Subcutaneous adipose tissue (tissue), 4 donors: Measurements from ENCODE around the gene TGFBR1. TPM values are rescaled to one million over a fixed set of nuclear protein-coding genes. Genes with fewer than 3 reads are reported as not detected.

Experiments used
- total RNA-seq, 4 donors: library from RNA; depleted of rRNA; stranded (reverse); fragments of >200 nt; gene quantifications; one replicate each; pipeline ENCODE4 v1.1.0, GENCODE V29; 2016
- TF ChIP-seq, protein P1 (sequence below): fragments of 450-650 bp; IDR thresholded peaks from one replicate; pipeline ENCODE4 v1.5.1; 2016; ENCODE audit warnings: low read depth, mild to moderate bottlenecking, control low read depth, antibody characterized with exemption, moderate library complexity

TGFBR1 gene
- total RNA-seq, 4 donors from 2014 or later: 32.0 to 50.7 (median 36.7) TPM

- TF ChIP-seq, protein P1, sequence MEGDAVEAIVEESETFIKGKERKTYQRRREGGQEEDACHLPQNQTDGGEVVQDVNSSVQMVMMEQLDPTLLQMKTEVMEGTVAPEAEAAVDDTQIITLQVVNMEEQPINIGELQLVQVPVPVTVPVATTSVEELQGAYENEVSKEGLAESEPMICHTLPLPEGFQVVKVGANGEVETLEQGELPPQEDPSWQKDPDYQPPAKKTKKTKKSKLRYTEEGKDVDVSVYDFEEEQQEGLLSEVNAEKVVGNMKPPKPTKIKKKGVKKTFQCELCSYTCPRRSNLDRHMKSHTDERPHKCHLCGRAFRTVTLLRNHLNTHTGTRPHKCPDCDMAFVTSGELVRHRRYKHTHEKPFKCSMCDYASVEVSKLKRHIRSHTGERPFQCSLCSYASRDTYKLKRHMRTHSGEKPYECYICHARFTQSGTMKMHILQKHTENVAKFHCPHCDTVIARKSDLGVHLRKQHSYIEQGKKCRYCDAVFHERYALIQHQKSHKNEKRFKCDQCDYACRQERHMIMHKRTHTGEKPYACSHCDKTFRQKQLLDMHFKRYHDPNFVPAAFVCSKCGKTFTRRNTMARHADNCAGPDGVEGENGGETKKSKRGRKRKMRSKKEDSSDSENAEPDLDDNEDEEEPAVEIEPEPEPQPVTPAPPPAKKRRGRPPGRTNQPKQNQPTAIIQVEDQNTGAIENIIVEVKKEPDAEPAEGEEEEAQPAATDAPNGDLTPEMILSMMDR: no peak
These were observed 44.3 kb upstream of the TGFBR1 start for GRCh38 chr9:99060621-99061020.

DNA sequence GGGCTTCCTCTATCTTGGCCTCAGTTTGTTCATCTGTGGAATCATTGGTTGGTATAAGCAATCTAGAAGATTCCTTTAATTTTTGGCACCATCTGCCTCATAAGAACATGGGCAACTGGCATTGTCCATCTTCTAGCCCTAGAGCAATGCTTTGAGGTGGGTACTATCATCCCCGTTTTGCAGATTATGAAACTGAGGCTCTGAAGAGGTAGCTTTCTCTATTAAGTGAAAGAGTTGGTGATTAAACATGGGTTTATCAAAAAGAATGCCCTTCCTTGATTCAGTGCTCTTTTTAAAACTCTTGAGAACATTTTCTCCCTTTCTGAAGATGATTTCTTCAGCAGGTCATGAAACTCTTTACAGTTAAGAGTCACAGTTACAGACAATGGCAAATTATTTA, 42.4 kb upstream of the TGFBR1 start:
- TF ChIP-seq, protein P1: no peak

- TF ChIP-seq, protein P1: no peak
These were observed 41.4 kb upstream of the TGFBR1 start for GRCh38 chr9:99063522-99063921.

- TF ChIP-seq, protein P1: no peak
These were observed 38.3 kb upstream of the TGFBR1 start for GRCh38 chr9:99066571-99066970.

- TF ChIP-seq, protein P1: no peak
These were observed 35.8 kb upstream of the TGFBR1 start for GRCh38 chr9:99069075-99069474.

- TF ChIP-seq, protein P1: no peak
These were observed 35.4 kb upstream of the TGFBR1 start for GRCh38 chr9:99069546-99069945.

DNA sequence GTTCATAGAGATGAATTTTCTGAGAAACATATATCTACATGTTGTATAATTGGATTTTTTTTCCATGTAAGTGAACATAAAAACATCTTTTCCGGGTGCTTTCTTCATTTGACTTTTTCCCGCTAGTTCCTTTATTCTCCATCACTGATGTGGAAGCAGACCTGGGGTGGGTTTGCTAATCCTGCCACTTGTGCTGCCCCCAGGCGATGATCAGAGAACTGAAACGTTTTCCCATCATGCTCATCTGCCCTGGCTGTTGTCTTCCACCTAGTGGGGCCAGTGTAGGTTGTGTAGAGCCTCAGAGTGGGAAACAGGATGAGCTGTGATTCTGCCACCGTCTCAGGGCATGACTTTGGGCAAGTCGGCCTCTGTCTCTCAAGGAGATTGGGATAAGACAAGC, 34.2 kb upstream of the TGFBR1 start:
- TF ChIP-seq, protein P1: no peak
